GM12878 (cell line): ENCODE results near the gene CYB5R3. TPM values are rescaled to one million over a fixed set of nuclear protein-coding genes. Genes with fewer than 3 reads are reported as not detected.

Experiments
- BRCA1 ChIP-seq: IDR thresholded peaks from 2 replicates; pipeline ENCODE4 v1.6.1; 2011; ENCODE audit warnings: low read depth, low read length, improper control_type of control experiment
- CBFB ChIP-seq: IDR thresholded peaks from 2 replicates; pipeline ENCODE4 v1.6.1; 2016; ENCODE audit warnings: antibody characterized with exemption, low read depth
- CREB1 ChIP-seq: IDR thresholded peaks from 2 replicates; pipeline ENCODE4 v1.6.1; 2012; ENCODE audit warnings: low read depth, mild to moderate bottlenecking, inconsistent platforms
- EED ChIP-seq: sonication (generic); IDR thresholded peaks from 2 replicates; pipeline ENCODE4 v1.6.1; 2016; ENCODE audit warnings: antibody characterized with exemption, low read depth
- EP300 ChIP-seq, 2 experiments: fragments of 150-350 bp in 1 of 2; IDR thresholded peaks; 2 replicates each; pipeline ENCODE4 v1.6.1; 2011 to 2012; ENCODE audit warnings: low read depth in 2 of 2, low read length in 2 of 2, borderline replicate concordance in 1 of 2, improper control_type of control experiment in 1 of 2, inconsistent platforms in 1 of 2; ENCODE audit not compliant: control insufficient read depth in 1 of 2
- NBN ChIP-seq: fragments of 450-650 bp; IDR thresholded peaks from 2 replicates; pipeline ENCODE4 v1.6.1; 2016
- NFIC ChIP-seq: IDR thresholded peaks from 2 replicates; pipeline ENCODE4 v1.6.1; 2012; ENCODE audit warnings: low read depth, mild to moderate bottlenecking, inconsistent platforms, low read length, moderate library complexity
- RCOR1 ChIP-seq: conservative IDR thresholded peaks from 2 replicates; pipeline ENCODE4 v1.6.1; 2012; ENCODE audit warnings: low read depth, low read length, improper control_type of control experiment
- RFX5 ChIP-seq: IDR thresholded peaks from 2 replicates; pipeline ENCODE4 v1.6.1; 2011; ENCODE audit warnings: low read depth, low read length, improper control_type of control experiment
- SMC3 ChIP-seq: IDR thresholded peaks from 2 replicates; pipeline ENCODE4 v1.6.1; 2011; ENCODE audit warnings: low read length, improper control_type of control experiment, borderline replicate concordance
- USF2 ChIP-seq: IDR thresholded peaks from 2 replicates; pipeline ENCODE4 v1.6.1; 2011; ENCODE audit warnings: low read depth, low read length, improper control_type of control experiment, borderline replicate concordance
- WRNIP1 ChIP-seq: IDR thresholded peaks from 2 replicates; pipeline ENCODE4 v1.6.1; 2011; ENCODE audit warnings: low read depth, low read length, improper control_type of control experiment, borderline replicate concordance
- YBX1 ChIP-seq: fragments of 450-650 bp; IDR thresholded peaks from 2 replicates; pipeline ENCODE4 v1.6.1; 2016; ENCODE audit warnings: antibody characterized with exemption
- ZBTB33 ChIP-seq: fragments of 450-650 bp; IDR thresholded peaks from 2 replicates; pipeline ENCODE4 v1.6.1; 2017; ENCODE audit warnings: mild to moderate bottlenecking
- ZNF217 ChIP-seq: fragments of 450-650 bp; IDR thresholded peaks from 2 replicates; pipeline ENCODE4 v1.6.1; 2017; ENCODE audit warnings: antibody characterized with exemption, mild to moderate bottlenecking
- ZNF384 ChIP-seq: IDR thresholded peaks from 2 replicates; pipeline ENCODE4 v1.6.1; 2012; ENCODE audit warnings: low read depth, mild to moderate bottlenecking, low read length, improper control_type of control experiment, borderline replicate concordance
- polyA plus RNA-seq, 11 experiments: library from polyadenylated mRNA; depleted of rRNA in 4 of 11; unstranded in 6 of 11; stranded (reverse) in 5 of 11; fragments of >200 nt; fragmentation: Nextera tagmentation in 4 of 11; fragmentation: Illumina TruSeq in 1 of 11; extraction: Ambion mirVana in 4 of 11; extraction: Trizol in 1 of 11; gene quantifications; 1 replicate in 1 of 11; 2 replicates in 10 of 11; pipeline versions ENCODE4 v1.2.1 to v1.2.3, GENCODE V29; 2011 to 2016; ENCODE audit warnings: inconsistent platforms in 2 of 11, missing spikeins in 2 of 11, low read depth in 1 of 11
- total RNA-seq, 4 experiments: library from RNA; depleted of rRNA in 3 of 4; stranded (reverse); fragments of >200 nt in 3 of 4; fragmentation: Illumina TruSeq in 1 of 4; extraction: Trizol in 1 of 4; gene quantifications; 2 replicates each; pipeline versions ENCODE4 v1.2.1 to v1.2.3, GENCODE V29; 2013 to 2021
- TF ChIP-seq, protein P1 (sequence below): fragments of 450-650 bp; IDR thresholded peaks from 2 replicates; pipeline ENCODE4 v1.6.1; 2017; ENCODE audit warnings: mild to moderate bottlenecking, moderate library complexity
- TF ChIP-seq, protein P2 (sequence below): fragments of 450-650 bp; formaldehyde crosslinking; IDR thresholded peaks from 2 replicates; pipeline ENCODE4 v1.5.0; 2022; ENCODE audit warnings: mild to moderate bottlenecking, missing genetic modification characterization
- TF ChIP-seq, protein P3 (sequence below): IDR thresholded peaks from 2 replicates; pipeline ENCODE4 v1.6.1; 2011; ENCODE audit warnings: low read depth, mild to moderate bottlenecking, low read length, moderate library complexity, borderline replicate concordance; ENCODE audit errors: extremely low read depth

Gene CYB5R3
- total and polyA plus RNA-seq, 10 of the 15 experiments (the other 5 are each of a cell fraction or from before 2014, with no cell fraction given) = 2.0 to 119 (median 67.8) TPM

- TF ChIP-seq BRCA1 (peak; percentile 94), CBFB (no peak), SMC3 (no peak), WRNIP1 (no peak), EP300 (IDR thresholded peaks at IDR 0.05; ENCODE audit: borderline replicate concordance in 1 of 2, control insufficient read depth in 1 of 2, low read depth in 2 of 2, low read length in 2 of 2) (0 out of 4 replicates have a peak, but pooled peaks of 1 of the 2 experiments have one; percentile 13), ZNF217 (no peak), YBX1 (no peak), USF2 (no peak), RCOR1 (peak; percentile 98), EED (no peak), NBN (no peak), RFX5 (no peak), ZBTB33 (no peak), NFIC (no peak), ZNF384 (no peak), CREB1 (no peak)
- TF ChIP-seq, protein P1, sequence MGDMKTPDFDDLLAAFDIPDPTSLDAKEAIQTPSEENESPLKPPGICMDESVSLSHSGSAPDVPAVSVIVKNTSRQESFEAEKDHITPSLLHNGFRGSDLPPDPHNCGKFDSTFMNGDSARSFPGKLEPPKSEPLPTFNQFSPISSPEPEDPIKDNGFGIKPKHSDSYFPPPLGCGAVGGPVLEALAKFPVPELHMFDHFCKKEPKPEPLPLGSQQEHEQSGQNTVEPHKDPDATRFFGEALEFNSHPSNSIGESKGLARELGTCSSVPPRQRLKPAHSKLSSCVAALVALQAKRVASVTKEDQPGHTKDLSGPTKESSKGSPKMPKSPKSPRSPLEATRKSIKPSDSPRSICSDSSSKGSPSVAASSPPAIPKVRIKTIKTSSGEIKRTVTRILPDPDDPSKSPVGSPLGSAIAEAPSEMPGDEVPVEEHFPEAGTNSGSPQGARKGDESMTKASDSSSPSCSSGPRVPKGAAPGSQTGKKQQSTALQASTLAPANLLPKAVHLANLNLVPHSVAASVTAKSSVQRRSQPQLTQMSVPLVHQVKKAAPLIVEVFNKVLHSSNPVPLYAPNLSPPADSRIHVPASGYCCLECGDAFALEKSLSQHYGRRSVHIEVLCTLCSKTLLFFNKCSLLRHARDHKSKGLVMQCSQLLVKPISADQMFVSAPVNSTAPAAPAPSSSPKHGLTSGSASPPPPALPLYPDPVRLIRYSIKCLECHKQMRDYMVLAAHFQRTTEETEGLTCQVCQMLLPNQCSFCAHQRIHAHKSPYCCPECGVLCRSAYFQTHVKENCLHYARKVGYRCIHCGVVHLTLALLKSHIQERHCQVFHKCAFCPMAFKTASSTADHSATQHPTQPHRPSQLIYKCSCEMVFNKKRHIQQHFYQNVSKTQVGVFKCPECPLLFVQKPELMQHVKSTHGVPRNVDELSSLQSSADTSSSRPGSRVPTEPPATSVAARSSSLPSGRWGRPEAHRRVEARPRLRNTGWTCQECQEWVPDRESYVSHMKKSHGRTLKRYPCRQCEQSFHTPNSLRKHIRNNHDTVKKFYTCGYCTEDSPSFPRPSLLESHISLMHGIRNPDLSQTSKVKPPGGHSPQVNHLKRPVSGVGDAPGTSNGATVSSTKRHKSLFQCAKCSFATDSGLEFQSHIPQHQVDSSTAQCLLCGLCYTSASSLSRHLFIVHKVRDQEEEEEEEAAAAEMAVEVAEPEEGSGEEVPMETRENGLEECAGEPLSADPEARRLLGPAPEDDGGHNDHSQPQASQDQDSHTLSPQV = no peak
- TF ChIP-seq, protein P2, sequence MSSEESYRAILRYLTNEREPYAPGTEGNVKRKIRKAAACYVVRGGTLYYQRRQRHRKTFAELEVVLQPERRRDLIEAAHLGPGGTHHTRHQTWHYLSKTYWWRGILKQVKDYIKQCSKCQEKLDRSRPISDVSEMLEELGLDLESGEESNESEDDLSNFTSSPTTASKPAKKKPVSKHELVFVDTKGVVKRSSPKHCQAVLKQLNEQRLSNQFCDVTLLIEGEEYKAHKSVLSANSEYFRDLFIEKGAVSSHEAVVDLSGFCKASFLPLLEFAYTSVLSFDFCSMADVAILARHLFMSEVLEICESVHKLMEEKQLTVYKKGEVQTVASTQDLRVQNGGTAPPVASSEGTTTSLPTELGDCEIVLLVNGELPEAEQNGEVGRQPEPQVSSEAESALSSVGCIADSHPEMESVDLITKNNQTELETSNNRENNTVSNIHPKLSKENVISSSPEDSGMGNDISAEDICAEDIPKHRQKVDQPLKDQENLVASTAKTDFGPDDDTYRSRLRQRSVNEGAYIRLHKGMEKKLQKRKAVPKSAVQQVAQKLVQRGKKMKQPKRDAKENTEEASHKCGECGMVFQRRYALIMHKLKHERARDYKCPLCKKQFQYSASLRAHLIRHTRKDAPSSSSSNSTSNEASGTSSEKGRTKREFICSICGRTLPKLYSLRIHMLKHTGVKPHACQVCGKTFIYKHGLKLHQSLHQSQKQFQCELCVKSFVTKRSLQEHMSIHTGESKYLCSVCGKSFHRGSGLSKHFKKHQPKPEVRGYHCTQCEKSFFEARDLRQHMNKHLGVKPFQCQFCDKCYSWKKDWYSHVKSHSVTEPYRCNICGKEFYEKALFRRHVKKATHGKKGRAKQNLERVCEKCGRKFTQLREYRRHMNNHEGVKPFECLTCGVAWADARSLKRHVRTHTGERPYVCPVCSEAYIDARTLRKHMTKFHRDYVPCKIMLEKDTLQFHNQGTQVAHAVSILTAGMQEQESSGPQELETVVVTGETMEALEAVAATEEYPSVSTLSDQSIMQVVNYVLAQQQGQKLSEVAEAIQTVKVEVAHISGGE (CRISPR knock-in tag) = no peak
- TF ChIP-seq, protein P3, sequence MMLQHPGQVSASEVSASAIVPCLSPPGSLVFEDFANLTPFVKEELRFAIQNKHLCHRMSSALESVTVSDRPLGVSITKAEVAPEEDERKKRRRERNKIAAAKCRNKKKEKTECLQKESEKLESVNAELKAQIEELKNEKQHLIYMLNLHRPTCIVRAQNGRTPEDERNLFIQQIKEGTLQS = no peak
Measured at GRCh38 chr22:42614312-42615091, 34.7 kb downstream of the CYB5R3 start, which contains the start of gene POLDIP3 (continued).
